ENCODE results near the gene IGSF22.
A peak's percentile ranks its signal among the peaks of the same experiment; 100 is the strongest.

DNA sequence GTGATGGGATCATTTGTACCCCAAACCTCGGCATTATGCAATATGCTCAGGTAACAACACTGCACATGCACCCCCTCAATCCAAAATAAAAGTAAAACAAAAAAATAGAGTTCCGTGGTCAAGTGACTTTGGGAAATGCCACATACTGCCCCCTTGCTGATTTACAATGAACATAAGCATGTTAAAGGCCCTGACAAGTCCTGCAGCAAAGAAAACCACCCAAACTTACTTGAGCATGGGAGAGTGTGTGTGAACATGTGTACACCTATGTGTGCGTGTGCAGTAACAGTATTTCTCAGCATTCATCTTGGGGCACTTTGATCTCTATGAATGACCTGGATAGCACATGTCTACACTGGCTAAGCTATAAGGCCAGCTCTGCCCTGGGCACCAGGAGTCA lies 15.8 kb upstream of the IGSF22 start:
- TF ChIP-seq HOXB6 (CRISPR knock-in tag; IDR thresholded peaks at IDR 0.05; ENCODE audit: borderline replicate concordance) (no peak), ZEB2 (IDR thresholded peaks at IDR 0.05) (no peak)
- TF ChIP-seq, protein P1, sequence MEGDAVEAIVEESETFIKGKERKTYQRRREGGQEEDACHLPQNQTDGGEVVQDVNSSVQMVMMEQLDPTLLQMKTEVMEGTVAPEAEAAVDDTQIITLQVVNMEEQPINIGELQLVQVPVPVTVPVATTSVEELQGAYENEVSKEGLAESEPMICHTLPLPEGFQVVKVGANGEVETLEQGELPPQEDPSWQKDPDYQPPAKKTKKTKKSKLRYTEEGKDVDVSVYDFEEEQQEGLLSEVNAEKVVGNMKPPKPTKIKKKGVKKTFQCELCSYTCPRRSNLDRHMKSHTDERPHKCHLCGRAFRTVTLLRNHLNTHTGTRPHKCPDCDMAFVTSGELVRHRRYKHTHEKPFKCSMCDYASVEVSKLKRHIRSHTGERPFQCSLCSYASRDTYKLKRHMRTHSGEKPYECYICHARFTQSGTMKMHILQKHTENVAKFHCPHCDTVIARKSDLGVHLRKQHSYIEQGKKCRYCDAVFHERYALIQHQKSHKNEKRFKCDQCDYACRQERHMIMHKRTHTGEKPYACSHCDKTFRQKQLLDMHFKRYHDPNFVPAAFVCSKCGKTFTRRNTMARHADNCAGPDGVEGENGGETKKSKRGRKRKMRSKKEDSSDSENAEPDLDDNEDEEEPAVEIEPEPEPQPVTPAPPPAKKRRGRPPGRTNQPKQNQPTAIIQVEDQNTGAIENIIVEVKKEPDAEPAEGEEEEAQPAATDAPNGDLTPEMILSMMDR (IDR thresholded peaks at IDR 0.05 in 2 of 3, conservative IDR thresholded peaks at IDR 0.05 in 1 of 3; ENCODE audit: insufficient read depth in 2 of 3, low read depth in 1 of 3, low read length in 3 of 3), result peak in 1 of 3 experiments; percentile 29; a peak in 1 of 6 replicates

Data from K562 (cell line).